AG09319 (cell line): ENCODE data around the gene SEMA3G.

Source experiments
- DNase-seq: peaks from one replicate; pipeline ENCODE4 v3.0.0-alpha.2; 2010; ENCODE audit warnings: low read depth; ENCODE audit errors: extremely low read depth
- TF ChIP-seq, protein P1 (sequence below): IDR thresholded peaks from 2 replicates; pipeline ENCODE4 v1.5.1; 2011; ENCODE audit warnings: low read depth, mild to moderate bottlenecking, inconsistent platforms, low read length, moderate library complexity

The SEMA3G gene

GRCh38 chr3:52399593-52399992, 45.3 kb downstream of the SEMA3G start:
- TF ChIP-seq, protein P1, sequence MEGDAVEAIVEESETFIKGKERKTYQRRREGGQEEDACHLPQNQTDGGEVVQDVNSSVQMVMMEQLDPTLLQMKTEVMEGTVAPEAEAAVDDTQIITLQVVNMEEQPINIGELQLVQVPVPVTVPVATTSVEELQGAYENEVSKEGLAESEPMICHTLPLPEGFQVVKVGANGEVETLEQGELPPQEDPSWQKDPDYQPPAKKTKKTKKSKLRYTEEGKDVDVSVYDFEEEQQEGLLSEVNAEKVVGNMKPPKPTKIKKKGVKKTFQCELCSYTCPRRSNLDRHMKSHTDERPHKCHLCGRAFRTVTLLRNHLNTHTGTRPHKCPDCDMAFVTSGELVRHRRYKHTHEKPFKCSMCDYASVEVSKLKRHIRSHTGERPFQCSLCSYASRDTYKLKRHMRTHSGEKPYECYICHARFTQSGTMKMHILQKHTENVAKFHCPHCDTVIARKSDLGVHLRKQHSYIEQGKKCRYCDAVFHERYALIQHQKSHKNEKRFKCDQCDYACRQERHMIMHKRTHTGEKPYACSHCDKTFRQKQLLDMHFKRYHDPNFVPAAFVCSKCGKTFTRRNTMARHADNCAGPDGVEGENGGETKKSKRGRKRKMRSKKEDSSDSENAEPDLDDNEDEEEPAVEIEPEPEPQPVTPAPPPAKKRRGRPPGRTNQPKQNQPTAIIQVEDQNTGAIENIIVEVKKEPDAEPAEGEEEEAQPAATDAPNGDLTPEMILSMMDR = no peak
- no peak for DNase-seq

GRCh38 chr3:52399131-52399530, 45.8 kb downstream of the SEMA3G start:
- TF ChIP-seq, protein P1 = no peak

GRCh38 chr3:52398670-52399081, 46.2 kb downstream of the SEMA3G start:
- no peak for DNase-seq
- TF ChIP-seq, protein P1 = no peak

More at GRCh38 chr3:52399131-52399530, 45.8 kb downstream of the SEMA3G start:
- no peak for DNase-seq

DNA sequence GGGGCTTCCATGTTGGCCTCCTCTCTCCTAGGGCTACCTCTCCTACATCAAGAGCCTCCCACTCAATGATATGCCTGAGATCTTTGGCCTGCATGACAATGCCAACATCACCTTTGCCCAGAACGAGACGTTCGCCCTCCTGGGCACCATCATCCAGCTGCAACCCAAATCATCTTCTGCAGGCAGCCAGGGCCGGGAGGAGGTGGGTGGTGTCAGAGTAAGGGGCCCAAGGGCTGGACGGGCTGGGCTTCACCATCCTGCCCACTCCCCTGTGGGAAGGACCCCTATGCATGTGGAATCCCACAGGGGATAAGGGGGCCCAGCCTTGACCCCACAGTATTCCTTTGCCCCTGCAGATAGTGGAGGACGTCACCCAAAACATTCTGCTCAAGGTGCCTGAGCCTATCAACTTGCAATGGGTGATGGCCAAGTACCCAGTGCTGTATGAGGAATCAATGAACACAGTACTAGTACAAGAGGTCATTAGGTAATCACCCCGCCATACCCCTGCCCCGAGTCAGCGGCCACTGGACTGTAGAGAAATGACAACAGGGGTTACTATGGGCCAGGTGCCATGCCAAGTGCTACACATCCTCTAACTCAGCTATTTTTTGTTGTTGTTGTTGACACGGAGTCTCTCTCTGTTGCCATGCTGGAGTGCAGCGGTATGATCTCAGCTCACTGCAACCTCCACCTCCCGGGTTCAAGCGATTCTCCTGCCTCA, 47.1 kb downstream of the SEMA3G start:
- no peak for DNase-seq
- TF ChIP-seq, protein P1 = no peak

DNA sequence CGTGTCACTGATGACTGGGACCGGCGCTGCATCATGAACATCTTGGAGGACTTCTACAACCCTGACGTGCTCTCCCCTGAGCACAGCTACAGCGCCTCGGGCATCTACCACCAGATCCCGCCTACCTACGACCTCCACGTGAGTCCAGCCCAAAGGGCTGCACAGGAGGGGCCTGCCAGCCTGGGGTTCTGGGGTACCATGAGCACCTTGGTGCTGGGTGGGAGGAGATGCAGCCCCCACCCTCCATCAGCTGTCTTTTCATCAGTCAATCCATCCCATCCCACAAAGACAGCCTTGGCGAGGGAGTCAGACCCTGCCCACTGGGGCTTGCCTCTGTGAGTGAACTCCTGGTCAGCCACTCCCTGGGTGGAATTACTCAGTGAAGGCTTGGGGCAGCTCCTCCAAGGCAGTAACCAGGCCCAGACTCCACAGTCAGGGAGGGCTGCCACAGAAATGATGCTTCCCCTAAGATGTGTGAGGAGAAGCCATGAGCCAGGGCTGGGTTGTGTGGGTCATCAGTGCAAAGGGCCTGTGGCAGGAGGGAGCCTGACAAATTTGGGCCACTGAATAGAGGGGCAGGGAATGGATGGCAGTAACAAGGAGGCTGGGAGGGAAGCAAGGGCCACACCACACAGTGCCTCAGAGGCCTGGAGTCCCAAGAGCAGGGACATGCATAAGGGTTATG, 47.9 kb downstream of the SEMA3G start:
- DNase-seq = no peak
- TF ChIP-seq, protein P1 = no peak

DNA sequence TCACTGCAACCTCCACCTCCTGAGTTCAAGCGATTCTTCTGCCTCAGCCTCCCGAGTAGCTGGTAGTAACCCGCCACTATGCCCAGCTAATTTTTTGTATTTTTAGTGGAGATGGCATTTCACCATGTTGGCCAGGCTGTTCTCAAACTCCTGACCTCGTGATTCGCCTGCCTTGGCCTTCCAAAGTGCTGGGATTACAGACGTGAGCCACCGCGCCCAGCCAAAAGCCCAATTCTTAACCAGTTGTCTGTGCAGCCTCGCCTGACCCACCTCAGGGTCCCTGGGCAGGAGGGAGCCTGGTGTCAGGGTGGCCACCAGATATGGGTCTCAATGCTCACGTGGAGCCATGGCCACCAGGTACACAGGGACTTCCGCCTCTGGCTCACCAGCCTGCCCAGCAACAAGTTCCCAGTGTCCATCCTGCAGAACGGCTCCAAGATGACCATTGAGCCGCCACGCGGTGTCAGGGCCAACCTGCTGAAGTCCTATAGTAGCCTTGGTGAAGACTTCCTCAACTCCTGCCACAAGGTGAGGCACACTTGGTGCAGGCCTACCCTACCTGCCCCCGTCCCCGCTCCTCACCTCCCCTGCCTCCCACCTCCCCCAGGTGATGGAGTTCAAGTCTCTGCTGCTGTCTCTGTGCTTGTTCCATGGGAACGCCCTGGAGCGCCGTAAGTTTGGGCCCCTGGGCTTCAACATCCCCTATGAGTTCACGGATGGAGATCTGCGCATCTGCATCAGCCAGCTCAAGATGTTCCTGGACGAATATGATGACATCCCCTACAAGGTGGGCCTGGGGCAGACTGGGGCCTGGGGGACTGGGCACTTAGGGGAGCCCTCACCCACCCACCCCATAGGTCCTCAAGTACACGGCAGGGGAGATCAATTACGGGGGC, 48.6 kb downstream of the SEMA3G start:
- no peak for DNase-seq
- TF ChIP-seq, protein P1 = no peak
